IMR-90 (cell line): ENCODE results near the gene TMED10.

Experiments used
- CTCF ChIP-seq: conservative IDR thresholded peaks from 2 replicates; pipeline ENCODE4 v1.5.1; 2012; ENCODE audit warnings: mild to moderate bottlenecking, low read depth, low read length, improper control_type of control experiment
- MAFK ChIP-seq: IDR thresholded peaks from 2 replicates; pipeline ENCODE4 v1.6.1; 2012; ENCODE audit warnings: low read depth, low read length, improper control_type of control experiment
- MXI1 ChIP-seq: IDR thresholded peaks from 2 replicates; pipeline ENCODE4 v1.6.1; 2012; ENCODE audit warnings: low read depth, mild to moderate bottlenecking, low read length, moderate library complexity, borderline replicate concordance
- NFE2L2 ChIP-seq: fragments of 150-350 bp; IDR thresholded peaks from 2 replicates; pipeline ENCODE4 v1.6.1; 2016; ENCODE audit warnings: low read depth, mild to moderate bottlenecking, low read length
- POLR2A ChIP-seq: IDR thresholded peaks from 2 replicates; pipeline ENCODE4 v1.6.1; 2012; ENCODE audit warnings: mild to moderate bottlenecking, low read depth, low read length
- RAD21 ChIP-seq: IDR thresholded peaks from 2 replicates; pipeline ENCODE4 v1.6.1; 2012; ENCODE audit warnings: low read length, improper control_type of control experiment
- RCOR1 ChIP-seq: IDR thresholded peaks from 2 replicates; pipeline ENCODE4 v1.6.1; 2012; ENCODE audit warnings: mild to moderate bottlenecking, low read length, improper control_type of control experiment; ENCODE audit not compliant: insufficient replicate concordance

GRCh38 chr14:75083271-75083670 lies 93.1 kb downstream of the TMED10 start:
- TF ChIP-seq CTCF (no peak), NFE2L2 (no peak), MXI1 (no peak), RCOR1 (no peak), POLR2A (no peak), MAFK (no peak), RAD21 (no peak)
